Upper lobe of left lung (tissue), 4 donors: ENCODE data around the gene MS4A10.

ENCODE experiments used
- EP300 ChIP-seq, 4 donors: sonication (generic); formaldehyde crosslinking; IDR thresholded peaks; one replicate each; pipeline ENCODE4 v1.5.1; 2017; ENCODE audit warnings: antibody characterized with exemption in 4 of 4, control low read depth in 2 of 4
- POLR2A ChIP-seq, 4 donors: fragments of 450-650 bp; IDR thresholded peaks; one replicate each; pipeline ENCODE4 v1.5.1; 2016 to 2017; ENCODE audit warnings: antibody characterized with exemption in 4 of 4, mild to moderate bottlenecking in 2 of 4

DNA sequence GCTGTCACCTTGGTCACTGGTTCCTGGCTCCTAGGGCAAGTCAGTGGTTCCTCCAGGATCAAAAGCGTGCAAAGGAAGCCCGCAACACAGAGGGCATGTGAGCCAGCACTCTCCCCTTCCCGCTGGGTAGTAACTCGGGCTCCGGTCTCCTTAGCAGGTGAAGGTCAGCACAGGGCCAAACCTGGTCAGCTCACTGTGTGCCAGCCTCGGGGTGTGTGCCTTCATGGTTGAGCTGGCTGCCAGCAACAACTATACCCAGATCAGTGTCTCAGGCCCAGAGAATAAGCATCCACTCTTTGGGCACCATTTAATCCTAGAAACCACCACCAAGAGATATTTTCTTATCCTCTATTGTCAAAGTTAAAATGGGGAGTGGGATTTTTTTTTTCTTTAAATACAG lies 40.7 kb downstream of the MS4A10 start:
- TF ChIP-seq POLR2A (IDR thresholded peaks at IDR 0.05) = no peak
- no peak for TF ChIP-seq EP300 (IDR thresholded peaks at IDR 0.05)
